Right cardiac atrium (tissue), 5 donors: ENCODE measurements around the gene MAGI2. TPM values are rescaled to one million over a fixed set of nuclear protein-coding genes. Genes with fewer than 3 reads are reported as not detected.

Experiments
- ATAC-seq, 2 donors: fragments of 200-7000 bp; cut with Tn5 transposase; one replicate each; pipeline versions ENCODE4 v1.8.0 to v1.9.1; 2020; ENCODE audit warnings: moderate library complexity in 2 of 2, mild to moderate bottlenecking in 1 of 2
- DNase-seq, 3 donors: peaks; one replicate each; pipeline ENCODE4 v3.0.0-alpha.2; 2020
- H3K27ac ChIP-seq: one replicate; pipeline ENCODE4 v1.5.1; 2013; ENCODE audit warnings: mild to moderate bottlenecking, low read length, control low read depth, moderate library complexity
- H3K27me3 ChIP-seq: one replicate; pipeline ENCODE4 v1.6.1; 2013; ENCODE audit not compliant: control insufficient read depth, insufficient read depth
- H3K4me1 ChIP-seq: one replicate; pipeline ENCODE4 v1.6.1; 2013; ENCODE audit warnings: low read length; ENCODE audit not compliant: control insufficient read depth, insufficient read depth
- H3K4me3 ChIP-seq: one replicate; pipeline ENCODE4 v1.5.1; 2013; ENCODE audit warnings: low read length, control low read depth
- H3K9me3 ChIP-seq: one replicate; pipeline ENCODE4 v1.6.1; 2013; ENCODE audit warnings: low read length; ENCODE audit not compliant: control insufficient read depth
- WGBS: extraction: QIAGEN DNeasy Blood & Tissue Kit; methylation state at CpG from one replicate; pipeline ENCODE4 v1.1.7; 2013; 5-methylcytosine and 5-hydroxymethylcytosine counted together
- intact Hi-C, 4 donors: fragments of 100-400 bp; cut with DNase I; formaldehyde crosslinking; loops; one replicate each; pipeline versions ENCODE4 v1.11.0 to v1.14.0; 2022 to 2023
- polyA plus RNA-seq: library from polyadenylated mRNA; stranded (reverse); fragments of 200-250 nt; gene quantifications from one replicate; pipeline ENCODE4 v1.2.3, GENCODE V29; 2013
- total RNA-seq, 4 donors: library from RNA; stranded (reverse); fragmentation: NEBNext Ultra II Directional; extraction: Animal tissue kit (Norgen Biotek cat#: 25700); gene quantifications; one replicate each; pipeline ENCODE4 v1.2.1, GENCODE V29; 2021
- donor health status: healthy with polysubstance abuse.
- donor health status: DM: no; HTN: yes; CAD: no.
- donor health status: DM: no; HTN: no; CAD: no.
- donor health status: DM: no; HTN: yes; CAD: no; lungs with severe emphysema.
- donor health status: DM: yes; HTN: yes; CAD: no.

MAGI2 gene
- total and polyA plus RNA-seq, 5 donors, result 3.2 to 9.9 (median 7.9) TPM

- H3K9me3 ChIP-seq, result no peaks in the 10 kb centered on the region
- H3K27me3 ChIP-seq, result no peaks in the 10 kb centered on the region
- no peak overlapping the region for H3K4me3 ChIP-seq
- ATAC-seq (no peak), DNase-seq (no peak)
- WGBS, result 46% methylated on average over 3 of the region's 3 CpGs
- H3K27ac ChIP-seq, result no peak overlapping the region
- H3K4me1 ChIP-seq, result peaks cover 1% of the 10 kb centered on the region
- intact Hi-C loops, result loop anchor here in 1 of 4 donors (10.0 kb wide), 1 partner anchor 60 kb away; no protein-coding TSS in a partner anchor
These were observed 1398.4 kb downstream of the MAGI2 start for GRCh38 chr7:78055001-78055573.

GRCh38 chr7:78052112-78052511, 1401.4 kb downstream of the MAGI2 start:
- H3K27me3 ChIP-seq, result no peaks in the 10 kb centered on the region
- no peaks in the 10 kb centered on the region for H3K4me1 ChIP-seq
- 59% methylated on average over 7 of the region's 7 CpGs for WGBS
- intact Hi-C loops, result loop anchor here in 1 of 4 donors (10.0 kb wide), 1 partner anchor 57 kb away; no protein-coding TSS in a partner anchor
- H3K4me3 ChIP-seq, result no peak overlapping the region
- no peak overlapping the region for H3K27ac ChIP-seq
- no peaks in the 10 kb centered on the region for H3K9me3 ChIP-seq
- DNase-seq (no peak), ATAC-seq (no peak)

GRCh38 chr7:78047800-78048199, 1405.7 kb downstream of the MAGI2 start:
- no peak for DNase-seq
- intact Hi-C loops, result loop anchor here in 1 of 4 donors (10.0 kb wide), 1 partner anchor 103 kb away; no protein-coding TSS in a partner anchor
- H3K4me3 ChIP-seq, result no peak overlapping the region
- WGBS, result 64% methylated on average over 3 of the region's 3 CpGs
- H3K4me1 ChIP-seq, result no peaks in the 10 kb centered on the region
- no peaks in the 10 kb centered on the region for H3K9me3 ChIP-seq
- H3K27me3 ChIP-seq, result no peaks in the 10 kb centered on the region
- ATAC-seq, result no peak
- H3K27ac ChIP-seq, result no peak overlapping the region

DNA sequence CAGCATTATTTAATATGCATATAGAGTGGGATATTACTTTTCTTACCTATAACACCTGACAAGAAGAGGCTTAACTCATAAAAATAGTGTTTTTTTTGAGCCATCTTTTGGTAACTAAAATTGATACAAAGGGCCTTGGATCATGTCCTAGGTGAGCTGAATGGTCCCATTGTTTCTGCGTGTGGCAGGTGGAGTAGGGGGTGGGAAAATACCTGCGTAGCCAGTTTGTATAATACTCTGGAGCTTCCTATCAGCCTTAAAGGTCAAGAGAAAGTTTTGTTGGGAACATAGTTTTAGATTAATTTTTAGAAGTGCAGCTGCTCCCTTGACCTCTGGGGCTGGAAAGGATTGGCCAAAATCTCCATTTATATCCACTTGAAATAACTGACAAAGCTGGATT, 1410.3 kb downstream of the MAGI2 start:
- WGBS, result 83% methylated on average over 2 of the region's 2 CpGs
- ATAC-seq, result no peak
- DNase-seq, result no peak
- no peaks in the 10 kb centered on the region for H3K9me3 ChIP-seq
- no peaks in the 10 kb centered on the region for H3K27me3 ChIP-seq
- no peaks in the 10 kb centered on the region for H3K4me1 ChIP-seq
- intact Hi-C loops, result loop anchor here in 1 of 4 donors (10.0 kb wide), 1 partner anchor 98 kb away; no protein-coding TSS in a partner anchor
- no peak overlapping the region for H3K4me3 ChIP-seq
- H3K27ac ChIP-seq, result no peak overlapping the region

DNA sequence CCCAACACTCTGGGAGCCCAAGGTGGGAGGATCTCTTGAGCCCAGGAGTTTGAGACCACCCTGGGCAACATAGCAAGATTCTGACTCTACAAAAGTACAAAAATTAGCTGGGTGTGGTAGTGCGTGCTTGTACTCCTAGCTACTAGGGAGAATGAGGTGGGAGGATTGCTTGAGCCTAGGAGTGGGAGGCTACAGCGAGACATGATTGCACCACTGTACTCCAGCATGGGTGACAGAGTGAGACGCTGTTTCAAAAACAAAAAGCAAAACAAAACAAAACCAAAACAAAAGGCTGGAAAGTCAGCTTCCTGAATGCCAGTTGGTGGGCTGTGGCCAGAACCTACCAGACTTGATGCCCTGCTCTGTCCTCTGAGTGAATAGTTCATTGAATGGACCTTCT, 1412.0 kb downstream of the MAGI2 start:
- Histone ChIP-seq H3K27ac (no peak overlapping the region), H3K9me3 (no peaks in the 10 kb centered on the region), H3K27me3 (no peaks in the 10 kb centered on the region), H3K4me3 (no peak overlapping the region), H3K4me1 (no peaks in the 10 kb centered on the region)
- intact Hi-C loops, result loop anchor here in 2 of 4 donors (2.0 to 10.0 kb wide), 2 partner anchors 97 to 101 kb away; no protein-coding TSS in a partner anchor
- 93% methylated on average over 3 of the region's 3 CpGs for WGBS
- ATAC-seq, result no peak
- DNase-seq, result no peak

DNA sequence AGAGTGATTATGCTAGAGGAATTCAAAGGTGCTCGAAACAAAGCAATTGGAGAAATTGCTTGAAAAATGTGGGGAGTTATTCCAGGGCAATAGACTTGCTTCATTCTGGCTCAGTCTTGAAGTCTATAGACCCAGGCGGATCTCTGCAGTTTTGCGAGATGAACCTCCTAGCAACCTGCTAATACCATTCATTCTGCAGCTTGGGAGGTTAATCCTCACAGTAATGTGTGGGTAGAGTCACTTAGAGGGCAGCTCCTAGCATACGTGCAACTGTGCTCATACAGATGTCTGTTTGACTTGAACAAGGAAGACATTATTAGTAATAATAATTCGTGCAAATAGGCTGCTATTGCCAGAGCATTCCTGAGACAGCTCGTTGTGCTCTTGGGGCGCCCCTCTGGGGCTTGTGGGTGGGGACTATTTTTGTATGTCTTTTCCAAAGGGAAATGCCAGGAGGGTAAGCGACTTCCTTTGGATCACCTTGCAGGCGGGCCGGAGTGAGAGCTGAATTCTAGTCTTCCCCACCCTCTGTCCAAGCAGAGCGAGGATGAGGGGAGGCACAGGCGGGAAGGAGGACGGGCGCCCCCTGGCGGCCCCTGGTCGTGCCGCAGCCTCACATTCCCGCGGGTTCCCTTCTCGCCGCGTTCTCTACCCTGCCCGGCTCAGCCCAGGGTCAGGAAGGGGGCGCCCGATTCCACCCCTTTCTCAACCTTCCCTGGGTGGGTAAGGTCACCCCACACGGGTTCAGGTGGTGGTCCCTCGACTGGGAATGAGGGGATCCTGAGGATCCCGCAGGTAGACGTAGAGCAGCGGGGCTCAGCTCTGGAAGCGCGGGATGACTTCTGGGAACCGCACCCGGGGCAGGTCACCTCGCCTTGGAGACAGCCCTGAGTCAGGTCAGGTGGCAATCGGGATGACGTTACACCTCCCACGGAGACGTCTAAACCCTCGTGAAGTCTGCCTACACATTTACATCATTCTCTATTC, 1413.4 kb downstream of the MAGI2 start:
- no peaks in the 10 kb centered on the region for H3K27me3 ChIP-seq
- WGBS, result 43% methylated on average over 40 of the region's 40 CpGs
- no peak overlapping the region for H3K27ac ChIP-seq
- DNase-seq (peak; percentile 23 to 75 (median 57)), ATAC-seq (peak; percentile 51 to 74)
- no peaks in the 10 kb centered on the region for H3K4me1 ChIP-seq
- H3K9me3 ChIP-seq, result no peaks in the 10 kb centered on the region
- H3K4me3 ChIP-seq, result no peak overlapping the region
- intact Hi-C loops, result loop anchor here in 2 of 4 donors (2.0 to 10.0 kb wide), 2 partner anchors 95 to 99 kb away; no protein-coding TSS in a partner anchor

DNA sequence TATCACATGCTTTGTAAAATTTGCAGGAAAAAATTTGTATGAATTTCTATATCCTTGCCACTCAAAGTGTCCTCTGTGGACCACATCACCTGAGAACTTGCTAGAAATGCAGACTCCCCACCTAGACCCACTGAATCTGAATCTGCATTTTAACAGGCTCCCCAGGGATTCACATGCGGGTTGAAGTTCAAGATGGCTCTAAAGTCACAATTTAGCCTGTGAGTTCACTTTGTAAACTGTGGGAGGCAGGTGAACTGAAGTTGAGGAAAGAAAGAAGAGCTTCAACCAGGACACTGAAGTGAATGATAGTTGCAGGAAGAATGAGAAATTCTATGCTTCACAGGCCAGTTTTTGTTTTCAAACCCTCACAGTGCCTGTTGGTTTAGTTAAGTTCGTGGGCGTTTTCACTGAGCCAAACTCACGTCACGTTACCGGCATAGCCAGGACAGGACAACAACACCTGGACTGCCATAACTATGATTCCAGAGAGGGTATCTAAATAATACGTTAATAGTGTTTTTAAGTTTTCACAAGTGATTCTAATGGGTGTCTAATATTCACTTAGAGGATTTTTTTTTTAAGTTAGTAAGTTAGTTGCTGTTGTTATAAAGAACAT, 1414.9 kb downstream of the MAGI2 start:
- DNase-seq, result no peak
- Histone ChIP-seq H3K4me1 (no peaks in the 10 kb centered on the region), H3K27ac (no peak overlapping the region), H3K9me3 (no peaks in the 10 kb centered on the region), H3K4me3 (no peak overlapping the region), H3K27me3 (no peaks in the 10 kb centered on the region)
- WGBS, result 73% methylated on average over 7 of the region's 7 CpGs
- intact Hi-C loops, result no loop called here
- no peak for ATAC-seq

DNA sequence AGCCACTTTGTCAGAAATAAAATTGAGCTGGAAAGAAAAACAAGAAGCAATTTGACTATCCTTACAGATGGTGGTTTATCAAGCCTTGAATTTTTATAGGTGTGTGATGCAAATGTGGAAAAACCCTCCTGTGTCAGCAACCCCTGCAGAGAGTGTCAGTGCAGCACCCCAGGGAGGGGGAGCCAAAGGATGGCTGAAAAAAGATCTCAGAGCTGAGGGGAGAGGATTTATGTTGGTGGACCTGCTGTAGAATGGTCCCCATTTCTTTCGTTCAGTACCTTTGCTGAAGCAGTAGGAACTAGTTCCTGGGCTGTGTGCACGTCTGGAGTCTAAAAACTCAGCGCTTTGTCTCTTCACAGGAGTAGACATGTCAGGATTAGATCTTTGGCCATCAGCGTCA, 1415.9 kb downstream of the MAGI2 start:
- DNase-seq (no peak), ATAC-seq (no peak)
- no peaks in the 10 kb centered on the region for H3K9me3 ChIP-seq
- intact Hi-C loops, result no loop called here
- no peak overlapping the region for H3K27ac ChIP-seq
- H3K4me1 ChIP-seq, result no peaks in the 10 kb centered on the region
- 77% methylated on average over 4 of the region's 4 CpGs for WGBS
- H3K27me3 ChIP-seq, result no peaks in the 10 kb centered on the region
- H3K4me3 ChIP-seq, result no peak overlapping the region

- DNase-seq, result no peak
- WGBS, result 88% methylated on average over 1 of the region's 1 CpG
- intact Hi-C loops, result no loop called here
These were observed 1420.1 kb downstream of the MAGI2 start for GRCh38 chr7:78033410-78033809.

GRCh38 chr7:78026492-78026891, 1427.0 kb downstream of the MAGI2 start:
- DNase-seq (no peak), ATAC-seq (no peak)
- Histone ChIP-seq H3K9me3 (no peaks in the 10 kb centered on the region), H3K4me1 (no peaks in the 10 kb centered on the region), H3K27ac (no peak overlapping the region), H3K27me3 (no peaks in the 10 kb centered on the region), H3K4me3 (no peak overlapping the region)
- intact Hi-C loops, result no loop called here
- WGBS, result 86% methylated on average over 5 of the region's 5 CpGs

More at GRCh38 chr7:78033410-78033809, 1420.1 kb downstream of the MAGI2 start:
- H3K4me1 ChIP-seq, result no peaks in the 10 kb centered on the region
- no peaks in the 10 kb centered on the region for H3K27me3 ChIP-seq
- no peak for ATAC-seq
- H3K4me3 ChIP-seq, result no peak overlapping the region
- H3K27ac ChIP-seq, result no peak overlapping the region
- H3K9me3 ChIP-seq, result no peaks in the 10 kb centered on the region
